Heart left ventricle (tissue), 16 donors: ENCODE data around the gene CES2. TPM values are rescaled to one million over a fixed set of nuclear protein-coding genes. Genes with fewer than 3 reads are reported as not detected.

ENCODE experiments used
- ATAC-seq, 4 donors: fragments of 200-7000 bp; cut with Tn5 transposase; one replicate each; pipeline ENCODE4 v1.9.1; 2020 to 2022; ENCODE audit warnings: moderate library complexity in 4 of 4, mild to moderate bottlenecking in 3 of 4, moderate number of reproducible peaks in 1 of 4
- DNase-seq, 5 donors: peaks; one replicate each; pipeline ENCODE4 v3.0.0-alpha.2; 2020
- H3K27ac ChIP-seq, 12 donors: fragments of 200-600 bp; sonication (generic) in 4 of 12; one replicate each; pipeline versions ENCODE4 v1.5.0 to v1.8.0; 2016 to 2022; ENCODE audit warnings: mild to moderate bottlenecking in 2 of 12
- H3K27me3 ChIP-seq, 9 donors: fragments of 200-600 bp; sonication (generic) in 2 of 9; one replicate each; pipeline versions ENCODE4 v1.5.1 to v1.8.0; 2016 to 2022; ENCODE audit warnings: mild to moderate bottlenecking in 3 of 9
- H3K36me3 ChIP-seq, 9 donors: fragments of 200-600 bp; sonication (generic) in 2 of 9; one replicate each; pipeline versions ENCODE4 v1.5.0 to v1.8.0; 2018 to 2022; ENCODE audit warnings: mild to moderate bottlenecking in 2 of 9
- H3K4me1 ChIP-seq, 12 donors: fragments of 200-600 bp; sonication (generic) in 4 of 12; one replicate each; pipeline versions ENCODE4 v1.5.0 to v1.8.0; 2016 to 2022; ENCODE audit warnings: mild to moderate bottlenecking in 3 of 12
- H3K4me3 ChIP-seq, 12 donors: fragments of 200-600 bp; sonication (generic) in 4 of 12; one replicate each; pipeline versions ENCODE4 v1.5.0 to v1.8.0; 2017 to 2022; ENCODE audit warnings: mild to moderate bottlenecking in 9 of 12, moderate library complexity in 4 of 12
- H3K9me3 ChIP-seq, 12 donors: fragments of 200-600 bp; sonication (generic) in 4 of 12; one replicate each; pipeline versions ENCODE4 v1.5.0 to v1.8.0; 2016 to 2022; ENCODE audit warnings: mild to moderate bottlenecking in 1 of 12
- POLR2A ChIP-seq, 2 donors: fragments of 450-650 bp; IDR thresholded peaks; one replicate each; pipeline ENCODE4 v1.6.1; 2017; ENCODE audit warnings: antibody characterized with exemption in 2 of 2, mild to moderate bottlenecking in 2 of 2, moderate library complexity in 2 of 2
- WGBS, 4 donors: extraction: QIAGEN DNeasy Blood & Tissue Kit in 2 of 4; methylation state at CpG; one replicate each; pipeline versions ENCODE4 v1.1.5 to v1.1.7; 2013 to 2018; 5-methylcytosine and 5-hydroxymethylcytosine counted together
- intact Hi-C, 10 donors: fragments of 100-400 bp; cut with DNase I; formaldehyde crosslinking; loops; one replicate each; pipeline versions ENCODE4 v1.11.1 to v1.14.2; 2022
- polyA plus RNA-seq, 2 donors: library from polyadenylated mRNA; stranded (reverse); fragments of 200-250 nt; gene quantifications; one replicate each; pipeline ENCODE4 v1.2.3, GENCODE V29; 2013
- total RNA-seq, 9 donors: library from RNA; depleted of rRNA in 2 of 9; stranded (reverse); fragments of >200 nt in 2 of 9; fragmentation: NEBNext Ultra II Directional in 3 of 9; extraction: Animal tissue kit (Norgen Biotek cat#: 25700) in 3 of 9; gene quantifications; one replicate each; pipeline versions ENCODE4 v1.1.0 to v1.2.4, GENCODE V29; 2016 to 2023
- TF ChIP-seq, protein P1 (sequence below), 12 donors: fragments of 200-600 bp; sonication (generic) in 4 of 12; IDR thresholded peaks; one replicate each; pipeline versions ENCODE4 v1.5.0 to v1.8.0; 2018 to 2022; ENCODE audit warnings: antibody characterized with exemption in 12 of 12, mild to moderate bottlenecking in 5 of 12
- donor health status: ischemic (EF 13 %, LVEDD 7.1; RV severe dilation, severe dysfunction).
- donor health status: healthy with polysubstance abuse.
- donor health status: DM: no; HTN: yes; CAD: no.
- donor health status: DM: no; HTN: no; CAD: no.
- donor health status: ischemic (EF 25% LVEDD 6.9; RV normal size, moderate dysfunction).
- donor health status: ischemic (EF 25% LVEDD 5.7; RV mildly dilated, moderate dysfunction).
- donor health status: healthy.
- donor health status: DM: yes; HTN: yes; CAD: no.
- donor health status: ischemic (EF 35%, LVEDD 5.7; RV mildly dilated, moderate dysfunction).
- donor health status: nonischemic (EF 11% LVEDD 7.7; RV severe dilation, severe dysfunction).
- donor health status: DM: yes; HTN: yes; CAD: no.
- donor health status: PGD.
- donor health status: ischemic (EF 29% LVEDD 5.4; RV normal size, mild dysfunction).
- donor health status: nonischemic (EF 23%, LVEDD 6.1; RV moderate dilation, normal function).

The CES2 gene
- total and polyA plus RNA-seq, 11 donors: 40.9 to 157 (median 78.8) TPM

DNA sequence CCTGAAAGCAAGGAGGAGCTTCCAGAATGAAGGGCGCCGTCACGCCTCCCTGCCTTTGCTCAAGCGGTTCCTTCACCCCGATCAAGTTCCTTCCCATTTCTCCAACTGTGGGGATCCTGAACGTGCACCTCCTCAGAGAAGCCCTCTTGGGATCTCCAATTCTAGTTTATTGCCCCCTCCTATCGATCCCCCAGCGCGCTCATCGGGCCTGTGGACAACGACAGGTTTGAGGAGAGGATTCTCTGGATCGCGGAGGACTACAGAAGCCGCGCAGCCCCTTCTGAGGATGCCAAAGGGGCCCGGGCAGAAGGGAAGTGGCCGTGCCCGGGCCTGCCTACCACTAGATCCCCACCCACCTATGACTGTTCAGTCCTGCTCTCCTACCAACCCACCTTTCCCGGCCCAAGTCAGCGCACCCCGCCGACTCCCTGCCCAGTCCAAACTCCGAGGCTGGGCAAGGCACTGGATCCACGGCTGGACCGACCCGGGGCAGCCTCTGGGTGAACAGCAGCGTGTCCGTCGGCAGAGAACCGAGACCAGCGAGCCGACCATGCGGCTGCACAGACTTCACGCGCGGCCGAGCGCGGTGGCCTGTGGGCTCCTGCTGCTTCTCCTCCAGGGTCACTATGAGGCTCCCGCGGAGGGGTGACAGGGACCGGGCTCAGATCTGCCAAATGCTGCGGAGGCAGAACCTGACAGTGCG, 13.0 kb downstream of the CES2 start:
- Histone ChIP-seq H3K4me1 (peaks cover 0 to 22% (median 9%) of the 10 kb centered on the region in 12 donors), H3K4me3 (peak overlapping the region; percentile 11 to 62 (median 52)), H3K27me3 (peaks cover 0 to 35% (median 0%) of the 10 kb centered on the region in 9 donors), H3K9me3 (peaks cover 0 to 6% (median 0%) of the 10 kb centered on the region in 12 donors), H3K27ac (peak overlapping the region in 1 of 12 donors; percentile 24), H3K36me3 (peaks cover 0 to 13% (median 8%) of the 10 kb centered on the region in 9 donors)
- DNase-seq (peak in 2 of 5 donors; percentile 41 to 68), ATAC-seq (peak; percentile 14 to 39 (median 26))
- no peak for TF ChIP-seq POLR2A (IDR thresholded peaks at IDR 0.05)
- TF ChIP-seq, protein P1, sequence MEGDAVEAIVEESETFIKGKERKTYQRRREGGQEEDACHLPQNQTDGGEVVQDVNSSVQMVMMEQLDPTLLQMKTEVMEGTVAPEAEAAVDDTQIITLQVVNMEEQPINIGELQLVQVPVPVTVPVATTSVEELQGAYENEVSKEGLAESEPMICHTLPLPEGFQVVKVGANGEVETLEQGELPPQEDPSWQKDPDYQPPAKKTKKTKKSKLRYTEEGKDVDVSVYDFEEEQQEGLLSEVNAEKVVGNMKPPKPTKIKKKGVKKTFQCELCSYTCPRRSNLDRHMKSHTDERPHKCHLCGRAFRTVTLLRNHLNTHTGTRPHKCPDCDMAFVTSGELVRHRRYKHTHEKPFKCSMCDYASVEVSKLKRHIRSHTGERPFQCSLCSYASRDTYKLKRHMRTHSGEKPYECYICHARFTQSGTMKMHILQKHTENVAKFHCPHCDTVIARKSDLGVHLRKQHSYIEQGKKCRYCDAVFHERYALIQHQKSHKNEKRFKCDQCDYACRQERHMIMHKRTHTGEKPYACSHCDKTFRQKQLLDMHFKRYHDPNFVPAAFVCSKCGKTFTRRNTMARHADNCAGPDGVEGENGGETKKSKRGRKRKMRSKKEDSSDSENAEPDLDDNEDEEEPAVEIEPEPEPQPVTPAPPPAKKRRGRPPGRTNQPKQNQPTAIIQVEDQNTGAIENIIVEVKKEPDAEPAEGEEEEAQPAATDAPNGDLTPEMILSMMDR (IDR thresholded peaks at IDR 0.05): no peak
- 2 to 7% (median 4%) methylated on average over 24 to 44 of the region's 44 CpGs for WGBS, 4 donors
- intact Hi-C loops: loop anchor here in 1 of 10 donors (10.0 kb wide), 1 partner anchor 53 kb away; no protein-coding TSS in a partner anchor

DNA sequence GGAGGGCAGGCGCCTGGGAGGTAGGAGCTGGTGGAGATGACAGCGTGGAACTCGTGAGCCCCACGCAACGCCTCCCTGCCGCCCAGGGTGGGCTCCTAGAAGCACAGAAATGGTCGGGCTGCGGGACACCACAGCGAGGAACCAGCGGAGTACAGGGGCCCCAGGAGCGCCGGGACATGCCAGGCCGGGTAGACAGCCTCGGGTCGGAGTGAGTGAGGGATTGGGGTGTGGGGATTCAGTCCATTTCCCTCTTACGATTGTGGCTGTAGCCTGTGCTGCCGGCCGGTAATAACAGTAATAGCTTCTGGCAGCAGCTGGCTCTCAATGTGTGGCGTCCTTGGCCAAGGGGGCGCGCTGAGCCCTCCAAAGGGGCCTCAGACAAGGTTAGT, 13.5 kb downstream of the CES2 start:
- Histone ChIP-seq H3K4me1 (peaks cover 0 to 22% (median 9%) of the 10 kb centered on the region in 12 donors), H3K4me3 (peak overlapping the region in 11 of 12 donors; percentile 19 to 62 (median 53)), H3K27ac (no peak overlapping the region), H3K9me3 (peaks cover 0 to 6% (median 0%) of the 10 kb centered on the region in 12 donors), H3K27me3 (peaks cover 0 to 35% (median 0%) of the 10 kb centered on the region in 9 donors), H3K36me3 (peaks cover 0 to 8% (median 3%) of the 10 kb centered on the region in 9 donors)
- 9 to 38% (median 25%) methylated on average over 17 to 21 of the region's 21 CpGs for WGBS, 4 donors
- ATAC-seq: peak in 2 of 4 donors; percentile 2 to 6
- intact Hi-C loops: loop anchor here in 1 of 10 donors (10.0 kb wide), 1 partner anchor 54 kb away; no protein-coding TSS in a partner anchor
- TF ChIP-seq, protein P1 (IDR thresholded peaks at IDR 0.05): no peak
- no peak for TF ChIP-seq POLR2A (IDR thresholded peaks at IDR 0.05)
- no peak for DNase-seq

DNA sequence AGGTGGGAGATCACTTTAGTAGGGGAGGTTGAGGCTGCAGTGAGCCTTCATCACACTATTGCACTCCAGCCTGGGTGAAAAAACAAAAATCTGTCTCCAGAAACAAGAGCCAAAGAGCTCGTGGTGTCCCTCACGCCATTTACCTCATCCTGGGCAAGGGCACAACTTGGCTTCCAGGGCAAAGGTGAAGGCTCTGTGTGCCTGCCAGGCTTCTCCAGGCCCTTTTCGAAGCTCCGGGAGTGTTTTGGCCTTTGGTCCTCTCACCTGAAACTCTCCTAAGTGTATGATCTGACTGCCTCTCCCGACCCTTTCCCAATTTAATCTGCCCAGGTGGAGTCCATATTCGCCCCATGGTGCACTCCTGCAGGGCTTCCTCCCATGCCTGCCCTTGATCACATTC, 14.2 kb downstream of the CES2 start:
- Histone ChIP-seq H3K27ac (no peak overlapping the region), H3K9me3 (peaks cover 0 to 6% (median 0%) of the 10 kb centered on the region in 12 donors), H3K36me3 (peaks cover 0 to 1% (median 0%) of the 10 kb centered on the region in 9 donors), H3K4me1 (peaks cover 0 to 22% (median 9%) of the 10 kb centered on the region in 12 donors), H3K27me3 (peaks cover 0 to 35% (median 0%) of the 10 kb centered on the region in 9 donors), H3K4me3 (no peak overlapping the region)
- ATAC-seq (no peak), DNase-seq (no peak)
- intact Hi-C loops: loop anchor here in 1 of 10 donors (10.0 kb wide), 1 partner anchor 55 kb away; no protein-coding TSS in a partner anchor
- 62 to 72% (median 68%) methylated on average over 6 of the region's 6 CpGs for WGBS, 4 donors
- TF ChIP-seq POLR2A (IDR thresholded peaks at IDR 0.05): no peak
- TF ChIP-seq, protein P1 (IDR thresholded peaks at IDR 0.05): no peak

DNA sequence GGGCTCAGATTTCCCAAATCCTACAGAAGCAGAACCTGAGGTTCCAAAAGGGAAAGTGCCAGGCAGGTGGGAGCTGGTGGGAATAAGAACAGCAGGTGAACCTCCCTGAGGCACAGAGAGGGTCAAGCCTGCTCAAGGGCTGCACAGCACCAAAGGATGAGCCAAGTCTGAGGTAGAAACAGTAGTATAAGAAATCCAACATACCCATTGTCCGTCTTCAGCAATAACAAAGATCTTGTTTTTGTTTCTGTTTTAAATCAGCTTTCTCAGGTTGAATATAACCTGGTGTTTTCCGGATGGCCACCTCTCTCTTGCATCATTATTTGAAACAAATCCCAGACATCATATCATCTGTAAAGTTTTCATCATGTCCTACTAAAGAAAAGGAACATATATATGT, 15.1 kb downstream of the CES2 start:
- no peak for DNase-seq
- TF ChIP-seq POLR2A (IDR thresholded peaks at IDR 0.05): no peak
- TF ChIP-seq, protein P1 (IDR thresholded peaks at IDR 0.05): no peak
- H3K36me3 ChIP-seq: no peaks in the 10 kb centered on the region
- 78 to 92% (median 84%) methylated on average over 2 of the region's 2 CpGs for WGBS, 4 donors
- H3K27ac ChIP-seq: no peak overlapping the region
- intact Hi-C loops: loop anchor here in 1 of 10 donors (5.0 kb wide), 1 partner anchor 53 kb away; no protein-coding TSS in a partner anchor
- H3K4me3 ChIP-seq: no peak overlapping the region
- H3K27me3 ChIP-seq: peaks cover 0 to 35% (median 0%) of the 10 kb centered on the region in 9 donors
- no peak for ATAC-seq
- peaks cover 0 to 22% (median 9%) of the 10 kb centered on the region in 12 donors for H3K4me1 ChIP-seq
- peaks cover 0 to 6% (median 0%) of the 10 kb centered on the region in 12 donors for H3K9me3 ChIP-seq
